GM12878 (cell line): ENCODE results near the gene DUSP14. TPM values are rescaled to one million over a fixed set of nuclear protein-coding genes. Genes with fewer than 3 reads are reported as not detected.

ENCODE experiments used
- ATAC-seq: fragments of 200-7000 bp; cut with Tn5 transposase; 3 replicates; pipeline ENCODE4 v1.9.1; 2020; ENCODE audit warnings: mild to moderate bottlenecking, moderate library complexity
- BruUV-seq: library from RNA; stranded (reverse); fragments of 400-500 nt; replicated peaks from 2 replicates; lab custom pipeline; 2021; lab: Mats Ljungman, UMichigan
- CTCF ChIA-PET: fragments of 300-600 bp; sonication (Branson Sonifier 250); formaldehyde crosslinking; extraction: SDS; loops from one replicate; lab custom pipeline; 2021; ENCODE audit warnings: inconsistent platforms; lab: Yijun Ruan, JAX
- POLR2A ChIA-PET: fragments of 350-600 bp; formaldehyde crosslinking; extraction: SDS; loops from one replicate; lab custom pipeline; 2021; ENCODE audit warnings: inconsistent platforms; lab: Charles Lee
- RAD21 ChIA-PET: fragments of 300-600 bp; sonication (Branson Sonifier 250); formaldehyde crosslinking; loops from one replicate; lab custom pipeline; 2023; ENCODE audit warnings: antibody characterized with exemption; ENCODE audit not compliant: unreplicated experiment; lab: Charles Lee
- SMC1A ChIA-PET: fragments of 300-600 bp; sonication (Branson Sonifier 250); formaldehyde crosslinking; loops from one replicate; lab custom pipeline; 2023; ENCODE audit not compliant: unreplicated experiment, uncharacterized antibody; lab: Charles Lee
- DNase-seq: peaks from one replicate; pipeline ENCODE4 v3.0.0-alpha.2; 2011; ENCODE audit warnings: low read depth, low spot score
- FAIRE-seq: peaks from 3 replicates; lab custom pipeline; 2011; peaks lifted over from hg19 to GRCh38; lab: Jason Lieb, UNC
- H2AFZ ChIP-seq: 2 replicates; pipeline ENCODE4 v1.6.0; 2011; ENCODE audit warnings: low read depth, low read length, control low read depth; ENCODE audit not compliant: control insufficient read depth
- H3K27ac ChIP-seq: 2 replicates; pipeline ENCODE4 v1.5.1; 2011; ENCODE audit warnings: control low read depth; ENCODE audit not compliant: control insufficient read depth, insufficient read depth
- H3K27me3 ChIP-seq, 2 experiments: replicated peaks in 1 of 2; 2 replicates each; pipeline versions ENCODE4 v1.6.0 to v1.6.1; 2011; ENCODE audit warnings: low read length in 1 of 2; ENCODE audit not compliant: control insufficient read depth in 2 of 2, insufficient read depth in 2 of 2
- H3K36me3 ChIP-seq, 2 experiments: 2 replicates each; pipeline ENCODE4 v1.5.1; 2011; ENCODE audit warnings: low read length in 1 of 2; ENCODE audit not compliant: control insufficient read depth in 2 of 2, insufficient read depth in 2 of 2
- H3K4me1 ChIP-seq: 2 replicates; pipeline ENCODE4 v1.6.1; 2011; ENCODE audit warnings: mild to moderate bottlenecking, low read length, moderate library complexity, mixed read lengths; ENCODE audit not compliant: control insufficient read depth, insufficient read depth
- H3K4me2 ChIP-seq: 2 replicates; pipeline ENCODE4 v1.6.0; 2011; ENCODE audit warnings: control low read depth; ENCODE audit not compliant: control insufficient read depth, insufficient read depth
- H3K4me3 ChIP-seq: fragments of 200-600 bp; sonication (generic); 2 replicates; pipeline ENCODE4 v1.5.1; 2016
- H3K79me2 ChIP-seq: 2 replicates; pipeline ENCODE4 v1.6.0; 2011; ENCODE audit warnings: low read length; ENCODE audit not compliant: control insufficient read depth, insufficient read depth
- H3K9ac ChIP-seq: 2 replicates; pipeline ENCODE4 v1.8.0; 2011; ENCODE audit warnings: low read length, control low read depth, mixed read lengths; ENCODE audit not compliant: control insufficient read depth, insufficient read depth
- H3K9me3 ChIP-seq: replicated peaks from 3 replicates; pipeline ENCODE4 v1.5.1; 2011; ENCODE audit warnings: mild to moderate bottlenecking, low read length; ENCODE audit not compliant: control insufficient read depth, insufficient read depth
- H4K20me1 ChIP-seq: 2 replicates; pipeline ENCODE4 v1.6.0; 2011; ENCODE audit not compliant: control insufficient read depth, insufficient read depth
- BACH1 ChIP-seq: fragments of 450-650 bp; IDR thresholded peaks from 2 replicates; pipeline ENCODE4 v1.6.1; 2017; ENCODE audit warnings: mild to moderate bottlenecking, borderline replicate concordance
- CBFB ChIP-seq: IDR thresholded peaks from 2 replicates; pipeline ENCODE4 v1.6.1; 2016; ENCODE audit warnings: antibody characterized with exemption, low read depth
- CREB1 ChIP-seq: IDR thresholded peaks from 2 replicates; pipeline ENCODE4 v1.6.1; 2012; ENCODE audit warnings: low read depth, mild to moderate bottlenecking, inconsistent platforms
- FOS ChIP-seq: IDR thresholded peaks from 3 replicates; pipeline ENCODE4 v1.6.1; 2011; ENCODE audit warnings: borderline replicate concordance; ENCODE audit not compliant: insufficient read length; ENCODE audit errors: extremely low read depth
- IRF4 ChIP-seq: IDR thresholded peaks from 2 replicates; pipeline ENCODE4 v1.6.1; 2011; ENCODE audit warnings: low read depth, low read length
- LARP7 ChIP-seq: fragments of 450-650 bp; IDR thresholded peaks from 2 replicates; pipeline ENCODE4 v1.6.1; 2017; ENCODE audit warnings: mild to moderate bottlenecking
- MTA3 ChIP-seq: IDR thresholded peaks from 2 replicates; pipeline ENCODE4 v1.6.1; 2012; ENCODE audit warnings: low read length, inconsistent platforms, borderline replicate concordance
- RFX5 ChIP-seq: IDR thresholded peaks from 2 replicates; pipeline ENCODE4 v1.6.1; 2011; ENCODE audit warnings: low read depth, low read length, improper control_type of control experiment
- SMARCA5 ChIP-seq: fragments of 450-650 bp; IDR thresholded peaks from 2 replicates; pipeline ENCODE4 v1.6.1; 2017; ENCODE audit warnings: mild to moderate bottlenecking
- ZNF24 ChIP-seq: fragments of 450-650 bp; IDR thresholded peaks from 2 replicates; pipeline ENCODE4 v1.6.1; 2017; ENCODE audit warnings: antibody characterized with exemption, mild to moderate bottlenecking
- ZZZ3 ChIP-seq: IDR thresholded peaks from 2 replicates; pipeline ENCODE4 v1.6.1; 2011; ENCODE audit warnings: low read depth; ENCODE audit not compliant: control insufficient read depth, insufficient read length
- WGBS: methylation state at CpG from one replicate; pipeline ENCODE4 v1.1.6; 2016; ENCODE audit warnings: low lambda C conversion rate; ENCODE audit not compliant: insufficient replicate concordance, insufficient coverage; ENCODE audit errors: missing lambda C conversion rate; 5-methylcytosine and 5-hydroxymethylcytosine counted together
- in situ Hi-C: fragments of 300-500 bp; cut with MboI; formaldehyde crosslinking; loops from 9 replicates; pipeline ENCODE4 v1.14.3; 2018; ENCODE audit warnings: mixed read lengths
- intact Hi-C: fragments of 100-400 bp; cut with micrococcal nuclease; formaldehyde crosslinking; loops from one replicate; pipeline ENCODE4 v1.14.2; 2022; ENCODE audit not compliant: unreplicated experiment
- polyA plus RNA-seq, 11 experiments: library from polyadenylated mRNA; depleted of rRNA in 4 of 11; unstranded in 6 of 11; stranded (reverse) in 5 of 11; fragments of >200 nt; fragmentation: Nextera tagmentation in 4 of 11; fragmentation: Illumina TruSeq in 1 of 11; extraction: Ambion mirVana in 4 of 11; extraction: Trizol in 1 of 11; gene quantifications; 1 replicate in 1 of 11; 2 replicates in 10 of 11; pipeline versions ENCODE4 v1.2.1 to v1.2.3, GENCODE V29; 2011 to 2016; ENCODE audit warnings: inconsistent platforms in 2 of 11, missing spikeins in 2 of 11, low read depth in 1 of 11
- total RNA-seq, 4 experiments: library from RNA; depleted of rRNA in 3 of 4; stranded (reverse); fragments of >200 nt in 3 of 4; fragmentation: Illumina TruSeq in 1 of 4; extraction: Trizol in 1 of 4; gene quantifications; 2 replicates each; pipeline versions ENCODE4 v1.2.1 to v1.2.3, GENCODE V29; 2013 to 2021
- TF ChIP-seq, protein P1 (sequence below): fragments of 450-650 bp; IDR thresholded peaks from 2 replicates; pipeline ENCODE4 v1.6.1; 2017; ENCODE audit warnings: borderline replicate concordance
- TF ChIP-seq, protein P2 (sequence below): fragments of 450-650 bp; IDR thresholded peaks from 2 replicates; pipeline ENCODE4 v1.6.1; 2016; ENCODE audit warnings: mild to moderate bottlenecking
- TF ChIP-seq, protein P3 (sequence below): fragments of 450-650 bp; IDR thresholded peaks from 2 replicates; pipeline ENCODE4 v1.6.1; 2017; ENCODE audit warnings: low read depth, mild to moderate bottlenecking, moderate library complexity

DUSP14 gene
- total and polyA plus RNA-seq, 10 of the 15 experiments (the other 5 are each of a cell fraction or from before 2014, with no cell fraction given) = 14.5 to 36.5 (median 24.4) TPM

DNA sequence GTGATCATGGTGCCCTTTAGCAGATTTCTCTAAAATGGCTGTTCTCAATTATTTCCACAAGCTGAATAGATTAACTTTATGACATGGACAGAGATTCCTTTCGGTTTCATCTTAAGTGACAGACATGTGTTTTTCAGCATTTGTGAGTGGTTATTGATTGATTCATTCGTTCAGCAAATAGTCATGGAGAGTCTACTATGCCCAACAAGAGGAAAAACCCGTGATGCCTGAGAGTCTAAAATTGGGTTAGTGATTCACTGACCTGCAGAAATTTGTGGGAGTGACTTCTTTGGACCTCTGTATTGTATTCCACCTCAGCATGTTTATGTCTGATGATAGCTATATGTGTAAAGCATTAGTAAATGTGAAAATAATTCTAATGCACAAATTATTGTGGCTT is 28.0 kb upstream of the DUSP14 start:
- no TSS peak for BruUV-seq
- no peak overlapping the region for H3K9ac ChIP-seq
- intact Hi-C loops = no loop called here
- no peak for FAIRE-seq
- CTCF ChIA-PET = interaction anchor here (0.8 to 1.5 kb wide), 2 partner anchors 15 to 88 kb away, joined by 3 read pairs; no protein-coding TSS in a partner anchor
- H3K27me3 ChIP-seq = no peaks in the 10 kb centered on the region
- RAD21 ChIA-PET = no interaction called here
- no peaks in the 10 kb centered on the region for H3K4me1 ChIP-seq
- H3K27ac ChIP-seq = no peak overlapping the region
- no peak for ATAC-seq
- DNase-seq = no peak
- H3K4me3 ChIP-seq = no peak overlapping the region
- H3K36me3 ChIP-seq = peaks cover 3% of the 10 kb centered on the region in 2 experiments; a peak in 3 of 4 replicates
- 89% methylated on average over 3 of the region's 3 CpGs for WGBS
- in situ Hi-C loops = no loop called here
- no peak overlapping the region for H3K4me2 ChIP-seq
- POLR2A ChIA-PET = interaction anchor here (0.5 to 1.3 kb wide), 2 partner anchors 15 to 1086 kb away, joined by 3 to 5 read pairs; no protein-coding TSS in a partner anchor
- SMC1A ChIA-PET = interaction anchor here (0.8 to 1.8 kb wide), 4 partner anchors 11 to 88 kb away, joined by 3 to 7 read pairs (median 4); no protein-coding TSS in a partner anchor
- no peaks in the 10 kb centered on the region for H3K9me3 ChIP-seq
- no peaks in the 10 kb centered on the region for H4K20me1 ChIP-seq
- H3K79me2 ChIP-seq = no peaks in the 10 kb centered on the region
- TF ChIP-seq CREB1 (no peak), IRF4 (no peak), SMARCA5 (no peak), FOS (no peak)
- TF ChIP-seq, all 136 proteins: peak for 0
- H2AFZ ChIP-seq = no peak overlapping the region

DNA sequence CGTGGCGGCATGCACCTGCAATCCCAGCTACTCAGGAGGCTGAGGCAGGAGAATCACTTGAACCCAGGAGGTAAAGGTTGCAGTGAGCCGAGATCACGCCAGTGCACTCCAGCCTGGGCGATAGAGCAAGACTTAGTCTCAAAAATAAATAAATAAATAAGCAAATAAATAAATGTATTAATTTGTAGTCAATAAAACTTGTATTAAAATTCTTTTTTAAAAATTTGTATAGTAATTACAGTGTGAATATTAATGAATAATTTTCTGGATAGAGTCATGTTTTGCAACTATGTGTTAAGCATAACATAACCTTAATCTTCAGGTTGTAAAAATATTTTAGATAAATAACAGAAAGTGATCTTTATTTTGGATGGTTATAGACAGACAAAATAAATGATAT is 27.2 kb upstream of the DUSP14 start:
- Histone ChIP-seq H3K9ac (no peak overlapping the region), H3K79me2 (no peaks in the 10 kb centered on the region), H3K4me2 (no peak overlapping the region), H4K20me1 (no peaks in the 10 kb centered on the region), H3K9me3 (no peaks in the 10 kb centered on the region), H3K4me3 (no peak overlapping the region), H2AFZ (no peak overlapping the region), H3K36me3 (peaks cover 3% of the 10 kb centered on the region in 2 experiments; a peak in 3 of 4 replicates), H3K4me1 (no peaks in the 10 kb centered on the region), H3K27ac (no peak overlapping the region), H3K27me3 (no peaks in the 10 kb centered on the region)
- POLR2A ChIA-PET = interaction anchor here (0.5 to 0.6 kb wide), 2 partner anchors 1085 to 1791 kb away, joined by 3 read pairs; no protein-coding TSS in a partner anchor
- CTCF ChIA-PET = interaction anchor here (1.5 kb wide), 1 partner anchor 14 kb away, joined by 3 read pairs; no protein-coding TSS in a partner anchor
- DNase-seq (no peak), FAIRE-seq (no peak), ATAC-seq (no peak)
- RAD21 ChIA-PET = no interaction called here
- SMC1A ChIA-PET = interaction anchor here (0.7 kb wide), 1 partner anchor 25 kb away, joined by 3 read pairs; no protein-coding TSS in a partner anchor
- 97% methylated on average over 5 of the region's 5 CpGs for WGBS
- intact Hi-C loops (no loop called here), in situ Hi-C loops (no loop called here)
- BruUV-seq = no TSS peak
- no peak for TF ChIP-seq RFX5
- TF ChIP-seq ZNF24 = no peak
- TF ChIP-seq, protein P1, sequence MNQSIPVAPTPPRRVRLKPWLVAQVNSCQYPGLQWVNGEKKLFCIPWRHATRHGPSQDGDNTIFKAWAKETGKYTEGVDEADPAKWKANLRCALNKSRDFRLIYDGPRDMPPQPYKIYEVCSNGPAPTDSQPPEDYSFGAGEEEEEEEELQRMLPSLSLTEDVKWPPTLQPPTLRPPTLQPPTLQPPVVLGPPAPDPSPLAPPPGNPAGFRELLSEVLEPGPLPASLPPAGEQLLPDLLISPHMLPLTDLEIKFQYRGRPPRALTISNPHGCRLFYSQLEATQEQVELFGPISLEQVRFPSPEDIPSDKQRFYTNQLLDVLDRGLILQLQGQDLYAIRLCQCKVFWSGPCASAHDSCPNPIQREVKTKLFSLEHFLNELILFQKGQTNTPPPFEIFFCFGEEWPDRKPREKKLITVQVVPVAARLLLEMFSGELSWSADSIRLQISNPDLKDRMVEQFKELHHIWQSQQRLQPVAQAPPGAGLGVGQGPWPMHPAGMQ = no peak
- TF ChIP-seq, protein P2, sequence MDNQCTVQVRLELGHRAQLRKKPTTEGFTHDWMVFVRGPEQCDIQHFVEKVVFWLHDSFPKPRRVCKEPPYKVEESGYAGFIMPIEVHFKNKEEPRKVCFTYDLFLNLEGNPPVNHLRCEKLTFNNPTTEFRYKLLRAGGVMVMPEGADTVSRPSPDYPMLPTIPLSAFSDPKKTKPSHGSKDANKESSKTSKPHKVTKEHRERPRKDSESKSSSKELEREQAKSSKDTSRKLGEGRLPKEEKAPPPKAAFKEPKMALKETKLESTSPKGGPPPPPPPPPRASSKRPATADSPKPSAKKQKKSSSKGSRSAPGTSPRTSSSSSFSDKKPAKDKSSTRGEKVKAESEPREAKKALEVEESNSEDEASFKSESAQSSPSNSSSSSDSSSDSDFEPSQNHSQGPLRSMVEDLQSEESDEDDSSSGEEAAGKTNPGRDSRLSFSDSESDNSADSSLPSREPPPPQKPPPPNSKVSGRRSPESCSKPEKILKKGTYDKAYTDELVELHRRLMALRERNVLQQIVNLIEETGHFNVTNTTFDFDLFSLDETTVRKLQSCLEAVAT = no peak
- no peak for TF ChIP-seq MTA3
- no peak for TF ChIP-seq LARP7
- no peak for TF ChIP-seq CBFB
- TF ChIP-seq, protein P3, sequence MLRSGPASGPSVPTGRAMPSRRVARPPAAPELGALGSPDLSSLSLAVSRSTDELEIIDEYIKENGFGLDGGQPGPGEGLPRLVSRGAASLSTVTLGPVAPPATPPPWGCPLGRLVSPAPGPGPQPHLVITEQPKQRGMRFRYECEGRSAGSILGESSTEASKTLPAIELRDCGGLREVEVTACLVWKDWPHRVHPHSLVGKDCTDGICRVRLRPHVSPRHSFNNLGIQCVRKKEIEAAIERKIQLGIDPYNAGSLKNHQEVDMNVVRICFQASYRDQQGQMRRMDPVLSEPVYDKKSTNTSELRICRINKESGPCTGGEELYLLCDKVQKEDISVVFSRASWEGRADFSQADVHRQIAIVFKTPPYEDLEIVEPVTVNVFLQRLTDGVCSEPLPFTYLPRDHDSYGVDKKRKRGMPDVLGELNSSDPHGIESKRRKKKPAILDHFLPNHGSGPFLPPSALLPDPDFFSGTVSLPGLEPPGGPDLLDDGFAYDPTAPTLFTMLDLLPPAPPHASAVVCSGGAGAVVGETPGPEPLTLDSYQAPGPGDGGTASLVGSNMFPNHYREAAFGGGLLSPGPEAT = no peak
- TF ChIP-seq BACH1 = no peak
- no peak for TF ChIP-seq ZZZ3
